Choroid plexus epithelial cell (primary cell): Measurements from ENCODE around the gene PCBP3.

Source experiments
- DNase-seq: peaks from one replicate; pipeline ENCODE4 v3.0.0-alpha.2; 2010; ENCODE audit warnings: low read depth
- H3K4me3 ChIP-seq: 2 replicates; pipeline ENCODE4 v1.5.1; 2011; ENCODE audit warnings: low read depth, mild to moderate bottlenecking, control low read depth, low read length, moderate library complexity
- TF ChIP-seq, protein P1 (sequence below): conservative IDR thresholded peaks from 2 replicates; pipeline ENCODE4 v1.5.1; 2011; ENCODE audit warnings: low read depth, mild to moderate bottlenecking, control low read depth, inconsistent platforms, low read length, moderate library complexity

Gene PCBP3

DNA sequence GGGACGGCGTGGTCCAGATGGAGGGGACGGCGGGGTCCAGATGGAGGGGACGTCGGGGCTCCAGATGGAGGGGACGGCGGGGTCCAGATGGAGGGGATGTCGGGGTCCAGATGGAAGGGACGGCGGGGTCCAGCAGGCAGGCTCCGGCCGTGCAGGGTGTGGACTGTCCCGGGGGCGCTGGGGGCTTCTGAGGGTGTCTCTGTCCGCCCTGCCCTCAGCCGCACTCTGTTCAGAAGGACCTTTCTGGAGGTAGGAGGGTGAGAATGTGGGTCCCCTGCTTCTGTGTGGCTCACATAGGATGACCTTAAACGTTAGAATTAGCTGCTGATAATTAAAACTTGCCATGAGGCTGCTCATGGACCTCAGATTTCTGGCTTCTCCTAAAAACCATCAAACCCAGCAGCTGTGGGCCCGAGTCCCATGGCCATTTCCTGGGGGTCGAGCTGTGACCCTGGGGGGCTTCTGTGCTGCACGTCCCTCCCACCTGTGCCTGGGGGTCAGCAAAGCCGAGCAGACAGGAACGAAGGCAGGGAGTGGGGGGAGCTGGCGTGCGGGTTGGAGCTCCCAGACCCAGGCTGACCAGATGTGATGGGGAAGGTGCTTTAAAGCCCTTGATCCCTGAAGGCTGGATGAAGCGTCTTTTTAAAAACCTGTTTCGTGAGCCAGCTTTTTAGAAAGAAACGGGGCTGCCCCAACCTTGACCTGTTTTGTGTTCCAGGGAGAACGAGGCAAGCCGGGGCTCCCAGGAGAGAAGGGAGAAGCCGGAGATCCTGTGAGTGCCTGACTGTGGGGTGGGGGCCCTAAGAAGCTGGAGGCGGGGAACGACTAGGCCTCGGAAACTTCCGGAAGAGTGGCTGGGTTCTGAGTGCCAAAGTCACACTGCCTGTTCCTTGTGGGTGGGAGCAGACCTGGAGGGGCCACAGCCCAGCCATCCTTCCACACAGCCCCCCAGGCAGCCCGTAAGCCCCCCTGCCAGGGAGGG, 345.1 kb downstream of the PCBP3 start:
- TF ChIP-seq, protein P1, sequence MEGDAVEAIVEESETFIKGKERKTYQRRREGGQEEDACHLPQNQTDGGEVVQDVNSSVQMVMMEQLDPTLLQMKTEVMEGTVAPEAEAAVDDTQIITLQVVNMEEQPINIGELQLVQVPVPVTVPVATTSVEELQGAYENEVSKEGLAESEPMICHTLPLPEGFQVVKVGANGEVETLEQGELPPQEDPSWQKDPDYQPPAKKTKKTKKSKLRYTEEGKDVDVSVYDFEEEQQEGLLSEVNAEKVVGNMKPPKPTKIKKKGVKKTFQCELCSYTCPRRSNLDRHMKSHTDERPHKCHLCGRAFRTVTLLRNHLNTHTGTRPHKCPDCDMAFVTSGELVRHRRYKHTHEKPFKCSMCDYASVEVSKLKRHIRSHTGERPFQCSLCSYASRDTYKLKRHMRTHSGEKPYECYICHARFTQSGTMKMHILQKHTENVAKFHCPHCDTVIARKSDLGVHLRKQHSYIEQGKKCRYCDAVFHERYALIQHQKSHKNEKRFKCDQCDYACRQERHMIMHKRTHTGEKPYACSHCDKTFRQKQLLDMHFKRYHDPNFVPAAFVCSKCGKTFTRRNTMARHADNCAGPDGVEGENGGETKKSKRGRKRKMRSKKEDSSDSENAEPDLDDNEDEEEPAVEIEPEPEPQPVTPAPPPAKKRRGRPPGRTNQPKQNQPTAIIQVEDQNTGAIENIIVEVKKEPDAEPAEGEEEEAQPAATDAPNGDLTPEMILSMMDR: no peak
- H3K4me3 ChIP-seq: no peak overlapping the region
- DNase-seq: no peak

- TF ChIP-seq, protein P1: no peak
- no peak for DNase-seq
- H3K4me3 ChIP-seq: no peak overlapping the region
Measured at GRCh38 chr21:45989355-45990048, 346.0 kb downstream of the PCBP3 start.

GRCh38 chr21:45990049-45990711, 346.7 kb downstream of the PCBP3 start:
- H3K4me3 ChIP-seq: no peak overlapping the region
- no peak for DNase-seq
- TF ChIP-seq, protein P1: no peak

- no peak overlapping the region for H3K4me3 ChIP-seq
- TF ChIP-seq, protein P1: no peak
- DNase-seq: no peak
Measured at GRCh38 chr21:45990741-45991605, 347.4 kb downstream of the PCBP3 start.

DNA sequence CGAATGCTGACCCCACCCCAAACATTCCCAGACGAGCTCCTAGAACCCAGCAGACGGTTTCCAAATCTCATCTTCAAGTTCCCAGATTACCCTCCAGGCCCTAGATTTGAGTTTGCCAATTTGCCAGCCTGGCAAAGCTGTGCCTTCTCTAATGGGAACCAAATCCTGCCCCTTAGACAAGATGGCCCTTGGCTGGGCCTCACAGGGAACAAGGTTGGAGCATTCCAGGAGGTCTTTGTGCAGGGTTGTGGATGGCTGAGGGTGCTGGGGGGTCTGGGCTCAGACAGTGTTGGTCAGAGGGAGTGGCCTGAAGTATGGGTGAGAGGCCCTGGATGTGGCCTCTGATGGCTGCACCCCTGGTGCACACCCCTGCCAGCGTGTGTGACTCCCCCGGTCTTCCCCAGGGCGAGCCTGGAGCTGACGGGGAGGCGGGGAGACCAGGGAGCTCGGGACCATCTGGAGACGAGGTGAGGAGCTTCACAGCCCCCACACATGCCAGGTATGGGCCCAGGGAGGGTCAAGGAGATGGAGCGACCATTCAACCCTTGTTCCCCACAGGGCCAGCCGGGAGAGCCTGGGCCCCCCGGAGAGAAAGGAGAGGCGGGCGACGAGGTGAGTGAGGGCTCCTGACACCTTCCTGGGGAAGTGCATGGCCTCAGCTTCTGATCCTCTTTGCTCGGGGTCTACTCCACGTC, 348.2 kb downstream of the PCBP3 start:
- no peak for DNase-seq
- TF ChIP-seq, protein P1: no peak
- no peak overlapping the region for H3K4me3 ChIP-seq
